ENCODE results near the gene CD109.
"Not testable (repeated sequence)": the region's sequence is repeated elsewhere in the genome, so short reads cannot be mapped to it uniquely, and the experiment has no call there.

CD109 gene

DNA sequence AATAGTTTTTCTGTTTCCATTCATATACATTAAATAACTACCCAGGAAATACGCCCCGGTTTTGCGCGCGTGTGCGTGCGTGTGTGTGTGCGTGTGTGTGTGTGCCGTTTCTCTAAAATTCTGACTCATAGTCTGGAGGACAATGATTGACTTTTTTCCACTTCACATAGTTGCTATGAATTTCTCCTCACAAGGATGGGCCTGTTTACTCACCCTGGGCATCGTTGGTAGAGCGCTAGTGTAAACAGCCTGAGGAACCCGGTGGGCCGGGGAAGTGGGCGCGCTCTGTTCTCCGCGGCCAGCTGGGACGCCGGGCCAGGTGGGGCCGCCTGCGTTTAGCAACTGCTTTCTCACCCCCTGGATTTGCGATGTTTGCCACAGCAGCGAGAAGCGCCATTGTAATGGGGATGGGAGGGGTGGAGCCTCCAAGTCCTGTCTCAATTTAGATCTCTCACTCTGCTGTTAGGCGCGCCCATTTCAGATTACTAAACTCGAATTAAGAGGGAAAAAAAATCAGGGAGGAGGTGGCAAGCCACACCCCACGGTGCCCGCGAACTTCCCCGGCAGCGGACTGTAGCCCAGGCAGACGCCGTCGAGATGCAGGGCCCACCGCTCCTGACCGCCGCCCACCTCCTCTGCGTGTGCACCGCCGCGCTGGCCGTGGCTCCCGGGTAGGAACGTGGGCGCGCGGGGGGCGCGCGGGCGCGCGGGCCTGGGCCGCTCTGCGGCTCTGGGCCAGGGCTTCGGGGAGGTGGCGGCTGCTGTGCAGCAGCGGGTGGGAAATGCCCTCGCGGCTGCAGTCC lies at the start of gene CD109:
Gene CD109 (plus strand): TSS at position 585 of the 803 bp plus-strand sequence. CDS start 13 bp downstream, at position 598.
- peak; percentile 69 for DNase-seq (ENCODE audit: low read depth, low spot score)

DNA sequence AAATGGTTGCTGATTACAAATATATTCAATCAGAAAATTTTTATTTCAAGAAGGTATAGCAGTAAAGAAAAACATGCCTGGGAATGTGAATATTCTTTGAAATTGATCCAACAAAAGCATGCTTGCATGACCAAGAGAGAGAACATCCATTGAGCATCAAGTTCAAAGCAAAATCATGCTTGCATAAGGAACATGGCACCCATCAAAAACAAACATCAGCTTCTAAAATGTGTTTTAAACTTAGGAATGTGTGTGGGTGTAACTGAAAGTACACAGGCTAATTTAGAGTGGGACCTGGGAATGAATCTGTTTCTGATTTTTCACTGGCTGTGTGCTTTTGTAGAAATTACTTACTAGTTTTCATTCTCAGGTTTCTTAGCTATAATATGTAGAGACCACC lies 47.8 kb upstream of the CD109 start:
- DNase-seq (ENCODE audit: low read depth, low spot score) = no peak

DNA sequence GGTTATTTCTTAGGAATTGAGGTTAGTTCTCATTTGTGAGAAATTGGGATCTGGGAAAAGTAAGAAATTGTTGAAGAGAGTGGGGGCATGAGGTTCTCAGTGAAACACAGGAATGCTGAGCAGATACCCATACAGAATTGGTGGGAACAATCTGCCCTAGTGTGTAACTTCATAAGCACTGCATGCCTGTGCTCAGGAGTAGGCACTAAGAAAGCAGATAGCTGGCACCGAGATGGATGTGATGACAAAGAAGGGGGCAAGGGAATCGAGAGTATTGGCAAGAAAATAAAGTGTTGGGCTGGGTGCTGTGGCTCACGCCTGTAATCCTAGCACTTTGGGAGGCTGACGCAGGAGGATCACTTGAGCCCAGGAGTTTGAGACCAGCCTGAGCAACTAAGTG lies 46.2 kb upstream of the CD109 start:
- no peak for DNase-seq (ENCODE audit: low read depth, low spot score)

DNA sequence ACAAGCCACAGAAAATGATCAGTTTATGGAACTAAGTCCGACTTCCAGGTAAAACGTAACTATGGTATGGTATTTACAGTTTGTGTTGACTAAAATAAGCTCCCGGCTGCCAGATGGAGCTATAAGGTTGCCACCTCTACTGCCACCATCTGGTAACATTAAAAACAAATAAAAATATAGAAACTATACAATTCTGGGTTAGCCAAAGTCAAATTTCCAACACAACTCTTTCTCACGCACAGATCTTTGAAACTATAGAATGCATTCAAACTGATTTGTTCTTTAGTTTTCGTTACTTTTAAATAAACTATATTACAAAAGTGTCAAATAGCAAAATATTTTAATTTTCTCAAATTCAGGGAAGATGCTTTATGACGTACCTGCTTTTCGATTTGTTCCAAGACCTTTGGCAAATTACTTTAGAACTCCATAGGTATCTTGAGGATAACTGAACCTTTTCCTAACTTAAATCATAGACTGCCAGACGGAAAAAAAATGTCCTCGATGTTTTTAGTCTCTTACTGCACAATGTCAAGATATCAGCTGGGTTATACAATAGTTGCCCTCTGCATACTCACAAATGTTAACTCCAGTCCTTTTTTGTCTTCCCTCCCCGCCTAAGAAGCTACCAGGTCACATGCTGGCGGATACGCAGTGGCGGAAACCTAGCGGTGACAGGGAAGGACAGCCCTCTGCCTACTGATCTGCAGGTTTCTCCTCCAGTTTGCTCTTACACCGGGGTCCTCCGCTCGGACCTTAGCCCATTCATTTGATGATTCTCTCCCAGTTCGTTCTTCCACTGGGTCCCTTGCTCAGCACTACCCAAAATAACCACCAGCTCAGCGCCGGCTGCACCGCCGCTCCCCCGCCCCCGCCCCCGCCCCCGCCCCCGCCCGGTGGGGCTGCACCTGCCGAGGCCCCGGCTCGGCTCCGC lies 43.1 kb upstream of the CD109 start:
- DNase-seq (ENCODE audit: low read depth, low spot score) = peak; percentile 85

DNA sequence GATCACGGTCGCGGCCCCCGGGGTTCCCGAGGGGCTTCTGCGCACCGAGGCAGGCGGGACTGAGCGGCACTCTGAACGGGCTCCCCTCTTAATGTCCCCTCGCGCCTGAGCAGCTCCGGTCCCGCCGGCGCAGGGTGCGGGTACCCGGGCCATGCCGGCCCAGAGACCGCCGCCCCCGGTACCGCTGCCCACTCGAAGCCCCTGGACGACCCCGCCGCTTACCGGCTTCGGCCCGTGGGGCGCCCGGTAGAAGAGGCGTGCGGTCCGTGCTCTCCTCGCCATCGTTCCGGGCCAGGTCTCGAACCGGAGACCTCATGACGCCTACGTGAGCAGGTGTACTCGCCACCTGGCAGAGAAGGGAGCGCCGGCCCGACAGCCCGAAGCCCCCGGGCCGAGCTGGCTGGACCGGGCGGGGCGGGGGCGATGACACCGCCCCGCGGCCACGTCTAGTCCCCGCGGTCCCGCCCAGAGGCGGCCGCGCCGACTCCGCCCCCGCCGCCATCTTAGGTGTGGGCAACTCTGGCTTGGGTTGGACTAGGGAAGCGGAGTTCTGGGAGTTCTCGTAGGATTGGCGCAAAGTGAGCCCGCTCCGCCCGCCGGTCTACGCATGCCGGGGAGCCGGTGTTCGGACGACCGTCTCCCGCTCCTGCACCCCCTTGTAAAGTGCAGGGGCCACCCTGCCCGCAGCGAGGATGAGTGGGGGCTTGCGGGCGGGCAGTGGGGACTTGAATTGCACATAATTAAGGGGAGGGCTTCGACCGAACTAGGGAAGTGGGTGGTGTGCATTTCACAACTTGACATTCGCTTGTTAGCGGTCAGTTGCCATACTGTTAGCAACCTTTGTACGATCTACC lies 42.2 kb upstream of the CD109 start, which contains the start of gene SLC17A5:
Gene SLC17A5 (minus strand): TSS at position 422 of the 854 bp plus-strand sequence. CDS start 106 bp downstream, at position 316.
- peak; percentile 96 for DNase-seq (ENCODE audit: low read depth, low spot score)

DNA sequence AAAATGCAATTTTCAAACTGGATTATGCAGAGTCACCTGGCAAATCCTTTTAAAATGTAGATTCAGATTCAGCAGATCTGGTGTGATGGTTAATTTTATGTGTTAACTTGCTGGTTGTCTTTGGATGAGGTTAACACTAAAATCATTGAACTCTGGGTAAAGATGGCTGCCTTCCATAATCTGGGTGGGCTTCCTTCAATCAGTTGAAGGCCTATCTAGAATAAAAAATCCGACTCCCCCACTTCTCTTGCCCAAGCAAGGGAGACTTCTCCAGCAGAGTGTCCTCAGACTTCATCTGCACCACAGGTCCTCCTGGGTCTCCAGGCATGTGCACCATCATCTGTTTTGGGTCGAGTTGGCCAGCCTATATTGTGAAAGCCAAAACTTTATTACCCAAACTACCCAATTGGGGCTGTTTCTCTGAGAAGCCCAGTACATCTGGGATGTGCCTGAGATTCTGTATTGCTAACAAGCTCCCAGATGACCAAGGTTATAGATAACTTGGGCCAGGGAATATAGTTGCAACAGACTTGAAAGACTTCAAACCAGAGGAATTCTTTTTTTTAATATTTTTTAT lies 40.6 kb upstream of the CD109 start:
- no peak for DNase-seq (ENCODE audit: low read depth, low spot score)

DNA sequence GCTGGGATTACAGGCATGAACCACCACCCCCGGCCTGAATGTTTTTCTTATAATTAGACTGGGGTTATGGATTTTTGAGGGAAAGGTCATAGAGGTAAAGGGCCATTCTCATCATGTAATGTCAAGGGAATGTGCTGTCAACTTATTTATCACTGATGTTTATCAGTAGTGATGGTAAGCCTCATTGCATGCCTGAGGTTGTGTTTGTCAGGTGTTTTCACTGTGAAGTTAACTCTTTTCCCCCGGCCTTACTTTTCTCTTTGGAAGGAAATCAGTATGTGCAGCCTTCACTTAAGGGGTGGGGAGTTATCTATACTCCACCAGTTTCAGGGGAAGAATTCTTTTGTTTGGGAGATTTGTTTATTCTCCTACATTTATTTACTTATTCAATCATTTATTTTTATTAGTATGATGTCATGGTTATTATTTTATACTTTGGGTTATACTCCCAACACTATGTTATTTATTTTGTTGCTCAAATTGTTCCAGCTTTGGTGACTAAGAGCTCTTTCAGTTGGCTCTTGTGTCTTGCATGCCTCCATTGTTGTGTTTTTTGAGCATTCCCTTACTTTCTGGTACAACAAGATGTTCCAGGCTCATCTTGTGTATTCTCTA lies 39.4 kb upstream of the CD109 start:
- DNase-seq (ENCODE audit: low read depth, low spot score) = no peak

DNA sequence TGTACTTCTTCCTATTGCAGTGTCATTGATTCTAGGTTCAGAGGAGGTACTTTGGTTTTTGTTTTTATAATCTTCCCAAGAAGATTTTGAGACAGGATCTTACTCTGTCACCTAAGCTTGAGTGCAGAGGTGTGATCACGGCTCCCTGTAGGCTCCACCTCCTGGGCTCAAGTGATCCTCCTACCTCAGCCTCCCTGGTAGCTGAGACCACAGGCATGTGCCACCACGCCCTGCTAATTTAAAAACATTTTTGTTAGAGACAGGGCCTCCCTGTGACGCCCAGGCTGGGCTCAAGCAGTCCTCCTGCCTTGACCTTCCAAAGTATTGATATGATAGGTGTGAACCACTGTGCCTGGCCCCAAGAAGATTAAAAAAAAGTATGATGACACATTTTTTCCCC lies 38.8 kb upstream of the CD109 start:
- DNase-seq (ENCODE audit: low read depth, low spot score) = no peak

DNA sequence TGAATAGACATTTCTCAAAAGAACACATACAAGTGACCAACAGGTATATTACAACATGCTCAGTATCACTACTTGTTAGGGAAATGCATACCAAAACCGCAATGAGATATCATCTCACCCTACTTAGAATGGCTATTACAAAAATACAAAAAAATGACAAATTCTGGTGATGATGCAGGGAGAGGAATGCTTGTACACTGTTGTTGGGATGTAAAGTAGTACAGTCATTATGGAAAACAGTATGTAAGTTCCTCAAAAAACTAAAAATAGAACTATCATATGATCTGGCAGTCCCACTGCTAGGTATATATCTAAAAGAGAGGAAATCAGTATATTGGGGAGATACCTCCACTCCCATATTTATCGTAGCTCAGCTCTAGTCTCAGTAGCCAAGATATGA lies 31.3 kb upstream of the CD109 start:
- no peak for DNase-seq (ENCODE audit: low read depth, low spot score)

DNA sequence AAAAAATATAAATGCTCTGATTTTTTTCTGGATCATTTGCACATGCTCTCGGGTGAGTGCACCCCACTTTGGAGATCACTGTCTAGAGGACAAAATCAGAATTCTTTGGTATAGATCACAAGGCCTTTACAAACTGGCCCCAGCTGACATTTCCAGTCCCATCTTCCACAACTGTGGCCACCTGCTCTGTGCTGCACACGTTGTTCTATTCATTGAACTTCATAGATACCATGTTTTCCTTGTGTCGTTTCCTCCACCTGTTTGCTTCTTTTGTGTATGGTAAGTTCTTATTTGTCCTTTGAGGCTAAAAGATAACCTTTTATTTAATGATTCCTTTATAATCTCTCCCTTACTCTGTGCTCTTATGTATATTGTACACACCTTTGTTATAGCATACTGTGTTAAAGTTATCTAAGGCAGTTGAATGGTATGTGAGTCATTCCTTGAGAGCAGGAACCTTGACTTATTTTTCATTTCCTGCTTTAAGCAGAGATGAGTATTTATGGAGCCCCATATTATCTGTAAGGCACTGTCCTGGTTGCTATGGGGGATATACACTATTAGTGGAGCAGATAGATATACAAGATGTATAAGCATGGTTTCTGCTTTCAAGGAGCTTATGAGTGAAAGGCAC lies 30.2 kb upstream of the CD109 start:
- DNase-seq (ENCODE audit: low read depth, low spot score) = no peak

DNA sequence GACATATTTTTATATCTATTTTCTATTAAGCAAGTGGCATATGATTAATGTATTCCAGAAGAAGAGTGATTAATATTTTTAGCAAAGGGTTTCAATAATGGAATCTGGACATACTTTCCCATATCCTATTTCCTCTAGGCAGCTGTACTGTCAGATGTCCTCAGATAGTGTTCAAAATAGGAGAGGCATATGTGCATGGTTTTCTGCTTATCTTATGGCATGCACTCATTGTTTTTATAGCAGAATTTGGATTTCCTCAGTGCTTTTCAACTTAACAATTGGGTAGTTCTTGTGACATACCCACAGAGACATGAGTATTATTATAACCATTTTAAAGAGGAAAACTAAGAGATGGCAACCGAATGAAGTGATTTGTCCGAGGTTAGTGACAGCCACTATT lies 29.6 kb upstream of the CD109 start:
- DNase-seq (ENCODE audit: low read depth, low spot score) = no peak

DNA sequence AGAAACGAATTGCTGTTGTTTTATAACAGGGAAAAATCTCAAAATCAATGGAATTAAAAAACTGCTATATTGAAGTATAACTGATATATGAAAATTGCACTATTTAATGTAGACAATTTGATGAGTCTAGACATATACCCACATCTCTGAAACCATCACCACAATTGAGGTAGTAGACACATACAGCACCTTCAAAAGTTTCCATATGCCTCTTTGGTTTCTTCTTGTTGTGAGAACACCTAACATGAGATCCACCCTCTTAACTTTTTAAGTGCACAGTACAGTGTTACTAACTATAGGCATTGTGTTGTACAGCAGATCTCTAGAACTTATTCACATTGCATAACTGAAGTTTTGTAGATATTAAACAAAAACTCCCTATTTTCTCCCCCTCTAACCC lies 28.2 kb upstream of the CD109 start:
- DNase-seq (ENCODE audit: low read depth, low spot score) = no peak

DNA sequence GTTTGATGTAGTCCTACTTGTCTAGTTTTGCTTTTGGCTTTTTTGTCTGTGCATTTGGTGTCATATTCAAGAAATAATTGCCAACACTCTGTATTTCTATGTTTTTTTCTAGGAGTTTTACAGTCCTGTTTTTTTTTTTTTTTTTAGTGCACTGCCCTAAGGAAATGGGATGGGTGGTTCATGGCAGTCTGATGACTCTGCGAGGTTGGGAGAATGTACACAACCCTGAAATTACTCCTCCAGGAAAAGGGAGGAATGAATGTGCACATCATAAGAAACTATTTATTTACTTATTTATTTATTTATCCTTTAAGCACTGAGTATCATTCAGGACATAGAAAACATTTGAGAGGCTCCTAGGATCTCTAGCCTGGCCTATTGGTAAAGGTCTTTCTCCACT lies 27.0 kb upstream of the CD109 start:
- no peak for DNase-seq (ENCODE audit: low read depth, low spot score)

DNA sequence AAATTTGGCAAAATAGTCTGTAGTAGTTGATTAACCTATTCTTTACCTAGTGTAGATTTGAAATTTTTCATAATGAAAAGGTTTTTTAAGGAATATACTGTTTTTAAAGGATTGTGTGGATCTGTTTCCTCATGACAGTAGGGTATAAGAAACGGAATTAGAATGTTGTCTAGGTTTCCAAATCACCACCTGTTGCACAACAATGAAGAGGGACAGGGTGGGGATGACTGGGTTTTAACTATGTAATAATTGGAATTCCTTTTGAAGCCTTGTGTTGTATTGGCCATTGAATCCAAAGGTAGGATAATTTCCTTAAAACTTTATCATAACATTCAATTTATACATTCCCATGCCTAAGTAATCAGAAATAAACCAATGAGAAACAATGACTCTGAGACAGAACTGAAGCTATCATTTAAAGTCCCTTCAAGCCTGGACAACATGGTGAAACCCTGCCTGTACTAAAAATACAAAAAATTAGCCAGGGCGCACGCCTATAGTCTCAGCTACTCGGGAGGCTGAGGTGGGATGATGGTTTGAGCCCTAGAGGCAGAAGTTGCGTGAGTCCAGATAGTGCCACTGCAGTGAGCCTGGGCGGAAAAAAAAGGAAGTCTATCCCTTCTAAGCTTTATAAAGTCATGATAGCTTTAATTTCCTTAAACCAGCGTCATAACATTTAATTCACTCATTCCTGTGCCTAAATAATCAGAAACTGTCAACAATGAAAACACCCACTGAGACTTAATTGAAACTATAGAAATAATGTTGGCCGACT lies 23.9 kb upstream of the CD109 start:
- DNase-seq (ENCODE audit: low read depth, low spot score) = no peak

DNA sequence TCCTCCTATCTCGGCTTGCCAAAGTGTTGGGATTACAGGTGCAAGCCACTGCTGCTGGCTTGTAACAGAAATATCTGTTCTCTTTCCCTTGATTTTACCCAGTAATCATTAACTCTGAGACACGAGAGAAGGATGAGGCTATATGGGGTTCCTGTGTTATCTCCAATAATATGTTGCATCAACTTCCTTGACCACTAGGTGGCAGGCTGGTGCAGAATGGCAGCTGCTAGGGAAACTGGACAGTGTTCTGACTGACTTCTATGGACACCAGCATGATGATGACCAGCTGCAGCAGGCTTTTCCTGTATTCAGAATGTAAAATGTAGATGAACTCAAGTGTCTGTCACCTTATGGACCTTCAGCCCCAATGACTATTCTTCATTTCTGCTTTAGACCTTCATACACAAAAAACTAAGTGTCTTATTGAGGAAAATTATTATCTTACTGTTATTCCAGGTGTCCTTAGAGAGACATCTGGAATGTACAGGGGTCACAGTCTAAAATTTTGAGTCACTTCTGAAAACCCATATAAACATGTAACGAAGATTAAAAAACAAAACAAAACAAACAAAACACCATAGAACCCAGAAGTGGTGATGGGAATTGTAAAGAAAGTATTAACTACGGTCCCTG lies 20.4 kb upstream of the CD109 start:
- peak; percentile 76 for DNase-seq (ENCODE audit: low read depth, low spot score)

DNA sequence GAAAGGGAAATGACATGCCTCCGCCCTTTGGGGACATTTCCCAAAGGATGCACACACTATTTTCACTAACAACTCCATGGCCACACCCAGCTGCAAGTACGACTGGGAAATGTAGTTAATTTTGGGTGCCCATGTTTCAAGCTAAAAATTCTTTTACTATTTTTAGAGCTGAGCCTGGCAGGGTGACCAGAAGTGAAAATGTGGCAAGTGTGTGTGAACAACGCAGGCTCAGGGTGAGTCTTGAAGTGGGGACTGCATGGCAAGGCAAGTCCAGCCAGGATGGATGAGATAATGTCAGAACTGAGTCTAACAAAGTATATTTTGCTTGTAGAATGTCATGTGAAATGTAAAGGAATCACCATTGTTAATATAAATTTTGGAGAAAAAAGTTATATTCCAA lies 17.0 kb upstream of the CD109 start:
- no peak for DNase-seq (ENCODE audit: low read depth, low spot score)

DNA sequence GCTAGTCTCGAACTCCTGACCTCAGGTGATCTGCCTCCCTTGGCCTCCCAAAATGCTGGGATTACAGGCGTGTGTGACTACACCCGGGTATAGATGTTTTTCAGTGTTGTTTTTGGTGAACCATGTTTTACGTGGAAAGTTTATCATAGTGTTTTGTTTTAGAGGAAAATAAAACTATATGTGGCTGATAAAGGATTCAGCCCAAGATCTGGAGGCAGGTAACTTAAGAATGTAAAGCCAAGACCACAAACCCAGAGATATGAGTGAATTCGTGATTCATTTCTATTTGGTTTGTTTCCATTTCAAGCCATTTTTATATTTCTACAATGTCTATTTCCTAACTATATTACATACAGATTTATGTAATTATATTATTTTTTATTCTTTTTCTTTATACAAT lies 16.2 kb upstream of the CD109 start:
- not testable (repeated sequence) for DNase-seq (ENCODE audit: low read depth, low spot score)

DNA sequence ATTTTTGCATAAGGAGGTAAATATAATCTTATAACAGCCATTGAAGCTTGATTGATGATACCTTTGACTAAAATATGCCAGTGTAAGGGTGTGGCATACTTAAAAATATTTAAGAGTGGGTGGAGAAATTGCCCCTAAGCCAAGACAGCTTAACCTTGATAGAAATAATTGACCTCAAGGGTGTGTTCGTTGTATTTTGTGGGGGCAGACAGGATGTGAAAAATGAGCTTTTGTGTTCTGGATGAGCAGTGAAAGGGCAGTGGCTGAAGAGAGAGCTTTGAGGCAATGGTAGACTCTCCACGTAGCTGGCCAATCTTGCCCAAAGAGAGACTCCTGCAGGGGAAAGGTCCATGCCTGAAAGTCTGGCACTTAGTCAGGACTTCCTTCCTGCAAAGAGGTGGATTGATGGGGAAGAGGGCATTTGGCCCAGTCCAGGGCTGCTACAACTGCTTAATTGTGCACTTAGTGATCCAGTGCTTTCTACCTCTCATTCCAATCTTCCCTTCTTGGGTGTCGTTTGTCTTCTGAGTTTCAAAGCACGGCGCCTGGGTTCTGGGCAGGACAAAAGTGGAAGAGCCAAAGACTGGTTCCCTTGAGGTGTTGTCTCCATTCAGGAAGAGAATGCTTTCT lies 15.6 kb upstream of the CD109 start:
- no peak for DNase-seq (ENCODE audit: low read depth, low spot score)

DNA sequence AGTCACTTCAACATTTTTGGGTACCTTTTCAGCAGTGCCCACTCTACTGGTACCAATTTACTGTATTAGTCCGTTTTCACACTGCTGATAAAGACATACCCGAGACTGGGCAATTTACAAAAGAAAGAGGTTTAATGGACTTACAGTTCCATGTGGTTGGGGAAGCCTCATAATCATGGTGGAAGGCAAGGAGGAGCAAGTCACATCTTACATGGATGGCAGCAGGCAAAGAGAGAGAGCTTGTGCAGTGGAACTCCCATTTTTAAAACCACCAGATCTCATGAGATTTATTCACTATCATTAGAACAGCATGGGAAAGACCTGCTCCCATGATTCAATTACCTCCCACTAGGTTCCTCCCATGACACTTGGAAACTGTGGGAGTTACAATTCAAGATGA lies 12.4 kb upstream of the CD109 start:
- not testable (repeated sequence) for DNase-seq (ENCODE audit: low read depth, low spot score)
